ENCODE results near the gene BCR.

BCR gene

DNA sequence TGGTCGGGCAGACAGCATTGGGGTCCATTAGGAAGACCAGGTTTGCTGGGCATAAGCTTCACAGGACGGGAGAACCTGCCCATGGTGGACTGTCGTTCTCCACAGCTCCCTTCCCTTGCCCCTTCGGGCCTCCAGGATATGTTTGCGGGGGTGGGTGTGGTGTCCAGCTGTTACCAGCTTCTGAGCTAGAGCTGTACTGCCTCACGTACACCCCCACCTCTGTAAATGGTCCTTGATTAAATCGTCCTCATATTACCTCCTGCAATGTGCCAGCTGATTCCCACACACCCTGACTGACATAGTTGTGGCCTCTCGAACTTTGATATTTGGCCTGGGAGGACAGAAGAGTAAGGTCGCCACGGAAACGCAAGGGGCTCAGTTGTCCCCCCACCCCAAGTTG lies 16.2 kb upstream of the BCR start:
- no peak for FAIRE-seq
- no peak for TF ChIP-seq TAF1 (IDR thresholded peaks at IDR 0.05; ENCODE audit: borderline replicate concordance, low read depth, low read length)
- TF ChIP-seq POLR2A (IDR thresholded peaks at IDR 0.05; ENCODE audit: low read depth, low read length): no peak
- no peak for TF ChIP-seq POLR2AphosphoS5 (IDR thresholded peaks at IDR 0.05; ENCODE audit: low read depth, low read length)
- DNase-seq (ENCODE audit: insufficient read length): no peak

DNA sequence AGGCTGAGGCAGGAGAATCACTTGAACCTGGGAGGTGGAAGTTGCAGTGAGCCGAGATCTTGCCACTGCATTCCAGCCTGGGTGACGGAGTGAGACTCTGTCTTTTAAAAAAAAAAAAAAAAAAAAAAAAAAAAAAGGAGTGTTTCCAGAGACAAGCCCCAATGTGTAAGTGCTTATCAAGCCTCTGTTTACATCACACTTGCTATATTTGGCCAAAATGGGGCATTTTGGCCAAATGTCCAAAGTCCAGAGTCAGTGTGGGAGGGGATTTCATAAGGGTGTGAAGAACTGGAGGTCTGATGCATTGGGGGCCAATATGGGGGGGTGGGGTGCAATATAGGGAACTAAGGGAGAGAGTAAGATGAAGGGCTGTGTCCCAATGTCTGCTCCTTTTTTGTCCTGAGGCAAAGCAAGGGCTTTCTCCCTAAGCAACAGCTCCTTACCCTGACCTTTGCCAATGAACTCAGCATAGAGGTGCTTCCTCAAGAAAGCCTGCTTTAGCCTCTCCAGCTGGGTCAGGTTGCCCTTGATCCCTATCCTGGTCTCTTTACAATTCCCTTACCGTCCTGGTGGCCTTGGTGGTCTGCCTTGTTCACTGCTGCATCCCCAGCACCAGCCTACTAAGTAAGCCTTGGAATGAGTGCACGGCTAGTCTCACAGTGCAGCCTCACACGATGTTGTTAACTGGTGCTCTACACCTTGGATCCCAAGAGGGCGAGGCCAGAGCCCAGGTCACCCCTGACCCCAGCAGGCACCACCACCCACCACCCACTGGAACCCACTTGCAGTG lies 14.1 kb upstream of the BCR start:
- TF ChIP-seq TAF1 (IDR thresholded peaks at IDR 0.05; ENCODE audit: borderline replicate concordance, low read depth, low read length): no peak
- TF ChIP-seq POLR2A (IDR thresholded peaks at IDR 0.05; ENCODE audit: low read depth, low read length): no peak
- no peak for TF ChIP-seq POLR2AphosphoS5 (IDR thresholded peaks at IDR 0.05; ENCODE audit: low read depth, low read length)
- FAIRE-seq: no peak
- DNase-seq (ENCODE audit: insufficient read length): no peak

DNA sequence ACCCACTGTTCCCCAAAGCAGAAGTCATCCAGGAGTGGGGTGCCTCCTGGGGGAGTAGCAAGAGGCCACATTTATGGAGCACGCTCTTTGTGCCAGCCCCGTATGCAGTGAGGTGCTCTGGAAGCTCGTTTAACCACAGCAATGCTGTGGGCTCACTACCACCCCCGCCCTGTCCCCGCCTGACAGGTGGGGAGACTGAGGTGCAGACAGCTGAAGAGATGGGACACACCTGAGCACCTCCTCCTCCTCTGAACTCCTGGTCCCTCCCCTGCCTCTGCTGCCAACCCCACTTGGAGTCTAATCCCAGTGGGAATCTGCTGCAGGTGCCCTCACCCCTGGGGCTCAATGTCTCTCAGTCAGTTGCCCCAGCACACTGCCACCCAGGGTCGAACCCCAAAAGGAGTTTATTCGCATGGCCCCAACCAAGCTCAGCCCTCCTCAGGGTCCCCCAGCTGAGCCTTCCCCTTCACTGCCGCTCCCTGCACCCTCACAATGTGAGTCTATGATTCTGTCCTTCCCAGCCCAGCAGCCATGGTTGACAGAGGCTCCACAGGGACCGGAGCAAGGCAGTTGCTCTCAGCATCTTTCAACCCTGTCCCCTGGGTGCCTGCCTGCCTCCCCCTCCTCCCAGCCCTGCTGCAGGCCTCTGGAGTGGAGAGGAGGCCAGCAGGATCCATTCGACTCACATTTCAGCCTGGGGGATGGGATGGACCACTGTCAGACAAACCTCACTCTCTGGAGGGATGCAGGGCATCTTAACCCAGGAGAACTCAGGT lies 13.3 kb upstream of the BCR start:
- no peak for DNase-seq (ENCODE audit: insufficient read length)
- no peak for FAIRE-seq
- TF ChIP-seq POLR2A (IDR thresholded peaks at IDR 0.05; ENCODE audit: low read depth, low read length) (no peak), POLR2AphosphoS5 (IDR thresholded peaks at IDR 0.05; ENCODE audit: low read depth, low read length) (no peak), TAF1 (IDR thresholded peaks at IDR 0.05; ENCODE audit: borderline replicate concordance, low read depth, low read length) (no peak)

DNA sequence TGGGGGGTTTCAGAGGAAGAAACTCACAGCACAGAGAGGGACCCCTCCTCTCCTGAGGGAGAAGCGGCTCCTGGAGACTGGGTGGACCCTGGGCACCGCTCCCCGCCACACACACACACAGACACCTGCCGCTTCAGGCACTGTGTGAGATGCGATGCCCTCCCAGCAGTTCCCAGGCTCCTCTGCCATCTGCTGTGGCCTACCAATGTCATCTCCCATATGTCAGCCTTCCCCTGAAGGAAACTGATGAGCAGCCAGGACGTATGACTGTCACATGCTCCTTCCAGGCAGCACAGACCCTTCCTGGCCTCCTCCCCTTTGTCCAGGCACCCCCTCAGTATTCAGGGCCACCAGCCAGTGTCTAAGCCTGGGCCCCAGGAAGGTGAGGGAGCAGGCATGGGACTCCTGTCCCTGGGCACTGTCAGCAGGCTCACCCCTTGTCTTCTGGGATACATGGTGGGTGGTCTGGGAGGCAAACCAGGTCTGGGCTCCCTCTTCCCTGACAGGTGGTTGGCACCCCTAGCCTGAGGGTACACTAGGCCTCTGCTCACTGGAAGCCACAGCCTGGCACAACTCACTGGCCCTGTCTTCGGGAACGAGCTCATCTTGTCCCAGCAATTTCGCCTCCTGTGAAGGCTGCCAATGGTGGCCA lies 11.8 kb upstream of the BCR start:
- DNase-seq (ENCODE audit: insufficient read length) (no peak), FAIRE-seq (no peak)
- TF ChIP-seq POLR2A (IDR thresholded peaks at IDR 0.05; ENCODE audit: low read depth, low read length): no peak

DNA sequence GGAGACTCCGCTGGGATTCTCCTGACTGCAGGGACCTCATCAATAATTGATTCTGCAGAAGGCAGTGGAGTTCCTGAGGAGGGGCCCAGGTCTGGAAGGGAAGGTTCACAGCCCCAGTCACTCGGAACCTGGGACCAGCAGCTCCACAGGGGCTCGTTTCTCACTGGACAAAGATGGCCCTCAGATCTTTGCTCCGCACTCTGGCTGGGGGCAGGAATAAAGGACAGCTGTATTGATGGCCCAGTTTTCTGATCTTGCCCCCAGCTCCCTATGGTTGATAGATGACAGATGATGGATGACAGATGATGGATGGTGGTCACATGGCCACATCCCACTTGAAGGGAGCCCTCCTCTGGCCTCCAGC lies 11.3 kb upstream of the BCR start:
- no peak for TF ChIP-seq POLR2A (IDR thresholded peaks at IDR 0.05; ENCODE audit: low read depth, low read length)
- FAIRE-seq: no peak

DNA sequence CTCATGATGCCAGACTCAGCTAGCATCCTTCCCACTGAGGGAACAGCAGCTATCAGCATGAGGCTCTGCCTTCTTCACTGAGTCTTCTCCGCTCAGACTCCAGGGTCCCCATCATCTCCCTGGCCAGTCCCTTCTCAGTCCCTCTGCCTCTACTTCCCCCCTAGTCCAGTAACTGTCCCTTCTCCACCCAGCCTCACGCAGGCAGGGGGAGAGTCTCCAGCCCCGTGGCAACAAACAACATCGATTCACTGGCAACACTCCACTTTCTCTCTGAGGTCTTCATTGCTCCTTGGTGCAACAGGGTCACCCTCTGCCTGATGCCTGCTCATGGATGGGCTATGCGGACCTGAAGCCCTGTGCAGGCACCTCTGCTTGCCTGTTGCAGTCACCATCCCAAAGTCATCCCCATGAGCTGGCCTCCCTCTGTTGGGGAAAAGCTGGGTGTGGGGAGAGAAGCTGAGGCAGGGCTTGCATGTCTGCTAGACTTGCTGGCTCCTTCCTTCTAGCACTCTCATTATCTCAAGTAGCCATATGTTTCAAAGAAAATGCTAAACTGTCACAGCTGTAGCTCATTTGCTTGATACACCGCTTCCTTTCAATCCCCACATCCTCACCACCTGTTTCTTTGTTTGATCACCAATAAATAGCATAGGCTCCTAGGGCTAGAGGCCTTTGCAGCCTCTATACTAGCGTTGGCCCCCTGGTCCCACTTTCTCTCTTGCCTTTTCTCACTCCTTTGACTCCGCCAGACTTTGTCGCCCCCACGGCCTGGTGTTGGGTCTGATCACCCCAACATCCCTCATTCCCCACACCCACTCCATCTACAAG lies 4.3 kb upstream of the BCR start:
- TF ChIP-seq TAF1 (IDR thresholded peaks at IDR 0.05; ENCODE audit: borderline replicate concordance, low read depth, low read length) (no peak), POLR2AphosphoS5 (IDR thresholded peaks at IDR 0.05; ENCODE audit: low read depth, low read length) (no peak), POLR2A (IDR thresholded peaks at IDR 0.05; ENCODE audit: low read depth, low read length) (no peak)
- FAIRE-seq (no peak), DNase-seq (ENCODE audit: insufficient read length) (no peak)

More for the DNA sequence above, 11.3 kb upstream of the BCR start:
- no peak for DNase-seq (ENCODE audit: insufficient read length)

DNA sequence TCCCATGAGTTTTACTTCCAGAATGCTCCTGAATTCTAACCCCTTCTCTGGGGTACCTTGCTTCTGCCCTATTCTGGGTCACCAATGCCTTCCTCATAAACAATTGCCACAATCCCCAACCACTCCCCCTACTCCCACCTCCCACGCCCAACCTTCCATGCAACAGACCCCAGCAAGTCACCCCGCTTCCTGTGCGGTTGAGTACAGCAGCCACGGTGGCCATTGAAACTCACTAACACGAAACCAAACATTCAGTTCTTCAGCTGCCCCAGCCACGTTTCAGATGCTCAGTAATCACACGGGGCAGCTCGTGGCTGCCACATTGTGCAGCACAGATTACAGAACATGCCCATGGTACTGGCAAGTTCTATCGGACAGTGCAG lies 3.7 kb upstream of the BCR start:
- TF ChIP-seq POLR2AphosphoS5 (IDR thresholded peaks at IDR 0.05; ENCODE audit: low read depth, low read length): no peak
- TF ChIP-seq POLR2A (IDR thresholded peaks at IDR 0.05; ENCODE audit: low read depth, low read length): no peak
- no peak for TF ChIP-seq TAF1 (IDR thresholded peaks at IDR 0.05; ENCODE audit: borderline replicate concordance, low read depth, low read length)
- no peak for FAIRE-seq
- no peak for DNase-seq (ENCODE audit: insufficient read length)

DNA sequence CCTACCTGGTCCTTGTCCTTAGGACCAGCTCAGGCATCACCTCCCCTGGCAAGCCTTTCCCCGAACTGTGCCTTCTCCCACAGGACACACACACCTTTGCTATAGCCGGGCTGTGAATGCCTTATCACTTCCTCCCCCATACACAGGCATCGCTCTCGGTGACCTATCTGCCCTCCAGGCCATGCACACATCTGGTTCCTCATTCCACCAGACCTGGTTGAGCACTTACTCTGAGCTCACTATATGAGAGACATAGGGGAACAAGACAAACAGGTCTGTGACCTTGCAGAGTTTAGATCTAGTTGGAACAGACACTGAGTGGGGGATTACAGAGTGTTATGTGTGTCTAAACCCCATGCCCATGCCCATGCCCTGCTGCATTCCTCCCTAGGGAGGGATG lies 3.1 kb upstream of the BCR start:
- DNase-seq (ENCODE audit: insufficient read length): no peak
- TF ChIP-seq POLR2AphosphoS5 (IDR thresholded peaks at IDR 0.05; ENCODE audit: low read depth, low read length) (no peak), POLR2A (IDR thresholded peaks at IDR 0.05; ENCODE audit: low read depth, low read length) (no peak), TAF1 (IDR thresholded peaks at IDR 0.05; ENCODE audit: borderline replicate concordance, low read depth, low read length) (no peak)
- FAIRE-seq: peak; percentile 64

DNA sequence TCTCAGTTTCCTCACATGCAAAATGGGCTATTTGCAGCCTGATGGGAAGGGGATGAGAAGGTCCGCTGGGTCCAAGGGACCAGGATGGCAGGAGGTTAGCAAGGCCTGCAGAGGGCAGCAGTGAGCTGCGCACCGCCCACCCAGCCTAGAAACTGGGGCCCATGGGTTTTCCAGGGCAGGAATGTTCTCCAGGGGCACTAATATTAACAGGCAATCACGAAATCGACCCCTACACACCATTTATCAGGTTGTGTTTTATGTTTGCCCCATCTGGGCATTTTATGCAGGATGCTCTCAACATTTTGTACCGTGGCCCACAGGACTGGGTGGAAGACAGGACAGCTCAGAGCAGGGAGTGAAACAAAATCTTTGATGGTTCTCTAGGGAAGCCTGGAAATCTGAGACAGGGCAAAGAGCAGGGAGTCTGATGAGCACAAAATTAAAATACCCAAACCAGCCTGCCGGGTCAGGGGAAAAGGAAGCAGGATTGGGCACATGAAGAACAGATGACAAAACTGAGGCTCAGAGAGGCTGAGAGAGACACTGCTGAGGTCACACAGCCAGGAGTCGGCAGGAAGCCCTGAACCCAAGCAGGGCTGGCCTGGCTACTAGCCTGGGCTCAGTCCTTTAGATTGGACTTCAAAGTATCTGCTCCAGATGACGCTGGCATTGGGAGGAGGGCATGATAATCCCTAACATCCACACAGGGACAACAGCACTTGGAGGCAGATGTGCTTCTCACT lies 1.6 kb upstream of the BCR start:
- DNase-seq (ENCODE audit: insufficient read length) (peak; percentile 64), FAIRE-seq (peak; percentile 77)
- no peak for TF ChIP-seq POLR2A (IDR thresholded peaks at IDR 0.05; ENCODE audit: low read depth, low read length)
- no peak for TF ChIP-seq POLR2AphosphoS5 (IDR thresholded peaks at IDR 0.05; ENCODE audit: low read depth, low read length)
- TF ChIP-seq TAF1 (IDR thresholded peaks at IDR 0.05; ENCODE audit: borderline replicate concordance, low read depth, low read length): no peak

DNA sequence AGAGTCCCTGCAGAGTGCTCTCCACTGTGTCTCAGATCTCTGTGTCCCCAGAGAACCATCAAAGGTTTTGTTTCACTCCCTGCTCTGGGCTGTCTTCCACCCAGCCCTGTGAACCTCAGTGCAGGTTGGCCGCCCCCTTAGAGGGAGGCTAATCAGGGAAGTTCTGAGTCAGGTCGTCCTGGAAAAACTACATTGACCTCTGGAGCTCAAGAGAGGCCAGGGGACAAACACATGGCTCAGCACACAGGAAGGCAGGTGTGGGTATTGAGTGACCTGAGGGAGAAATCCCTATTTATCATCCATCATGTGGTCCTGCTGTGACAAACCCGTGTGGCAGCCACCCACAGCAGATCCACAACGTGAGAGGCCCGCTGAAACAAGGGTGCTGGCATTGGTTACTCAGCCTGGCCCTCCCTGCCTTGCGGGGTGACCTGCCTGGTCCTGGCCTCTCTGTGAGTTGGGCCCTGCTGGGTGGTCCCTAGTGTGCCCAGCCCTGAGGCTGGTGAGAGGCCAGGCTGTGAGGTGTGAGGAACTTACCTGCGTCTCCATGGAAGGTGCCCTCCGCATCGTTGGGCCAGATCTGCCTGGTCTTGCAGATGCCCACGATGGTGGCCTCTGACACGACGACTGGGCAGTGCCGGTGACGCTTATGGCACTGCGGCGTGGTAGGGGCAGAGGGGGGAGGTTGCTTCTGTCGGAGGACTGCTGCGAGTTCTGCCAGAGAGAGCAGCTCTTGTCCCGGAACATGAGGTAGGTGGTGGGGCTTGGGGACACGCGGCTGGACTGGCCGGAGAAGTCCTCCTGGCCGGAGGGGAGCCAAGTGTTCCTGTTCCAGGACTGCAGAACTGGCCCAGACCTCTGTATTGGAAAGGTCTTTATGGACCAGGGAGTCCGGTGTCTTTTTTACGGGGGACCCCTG lies 669 bp upstream of the BCR start:
- FAIRE-seq: no peak
- TF ChIP-seq POLR2A (IDR thresholded peaks at IDR 0.05; ENCODE audit: low read depth, low read length) (no peak), TAF1 (IDR thresholded peaks at IDR 0.05; ENCODE audit: borderline replicate concordance, low read depth, low read length) (no peak), POLR2AphosphoS5 (IDR thresholded peaks at IDR 0.05; ENCODE audit: low read depth, low read length) (no peak)
- DNase-seq (ENCODE audit: insufficient read length): no peak

Data from GM12892 (cell line).